ENCODE results near the gene PTBP1. TPM values are rescaled to one million over a fixed set of nuclear protein-coding genes. Genes with fewer than 3 reads are reported as not detected.

PTBP1 gene
- total RNA-seq, 1 donor from 2014 or later = 386 TPM

GRCh38 chr19:795073-795611 is 2.1 kb upstream of the PTBP1 start:
- Histone ChIP-seq H2AFZ (ENCODE audit: low read depth, low read length) (peak overlapping the region; percentile 18), H3K36me3 (ENCODE audit: insufficient read depth, low read length) (peaks cover 4% of the 10 kb centered on the region), H3K4me2 (ENCODE audit: low read length) (no peak overlapping the region), H4K20me1 (ENCODE audit: insufficient read depth, low read length) (peaks cover 23% of the 10 kb centered on the region), H3K4me1 (ENCODE audit: insufficient read depth, low read length) (peaks cover 11% of the 10 kb centered on the region), H3K9me3 (ENCODE audit: insufficient read depth, low read depth, low read length) (no peaks in the 10 kb centered on the region), H3K27me3 (ENCODE audit: insufficient read depth, low read length) (no peaks in the 10 kb centered on the region), H3K27ac (ENCODE audit: low read depth, low read length) (no peak overlapping the region), H3K79me2 (ENCODE audit: insufficient read depth, low read length) (peaks cover 24% of the 10 kb centered on the region), H3K4me3 (ENCODE audit: insufficient read depth, low read depth, low read length) (no peak overlapping the region), H3K9ac (ENCODE audit: low read length) (no peak overlapping the region)
- no peak for TF ChIP-seq CTCF (IDR thresholded peaks at IDR 0.05; ENCODE audit: insufficient read depth, low read depth, low read length)
- no peak overlapping the region for H3K27ac Mint-ChIP-seq (ENCODE audit: unreplicated experiment)
- no peak overlapping the region for H3K4me3 Mint-ChIP-seq (ENCODE audit: unreplicated experiment)
- no peak for DNase-seq (ENCODE audit: low read depth)
- peaks cover 6% of the 10 kb centered on the region for H3K4me1 Mint-ChIP-seq (ENCODE audit: low read depth, unreplicated experiment)
- no peak for FAIRE-seq
- H3K36me3 Mint-ChIP-seq (ENCODE audit: low read depth, unreplicated experiment) = peaks cover 2% of the 10 kb centered on the region
- H3K27me3 Mint-ChIP-seq (ENCODE audit: low read depth, unreplicated experiment) = no peaks in the 10 kb centered on the region
- no peaks in the 10 kb centered on the region for H3K9me3 Mint-ChIP-seq (ENCODE audit: unreplicated experiment)

GRCh38 chr19:795691-796581 is 1.3 kb upstream of the PTBP1 start:
- FAIRE-seq = no peak
- peak overlapping the region; percentile 89 for H3K27ac ChIP-seq (ENCODE audit: low read depth, low read length)
- no peak overlapping the region for H3K4me3 Mint-ChIP-seq (ENCODE audit: unreplicated experiment)

More at GRCh38 chr19:795691-796581, 1.3 kb upstream of the PTBP1 start:
- DNase-seq (ENCODE audit: low read depth) = no peak
- Histone ChIP-seq H4K20me1 (ENCODE audit: insufficient read depth, low read length) (peaks cover 31% of the 10 kb centered on the region), H3K9ac (ENCODE audit: low read length) (peak overlapping the region; percentile 92), H3K4me1 (ENCODE audit: insufficient read depth, low read length) (peaks cover 19% of the 10 kb centered on the region), H3K36me3 (ENCODE audit: insufficient read depth, low read length) (peaks cover 10% of the 10 kb centered on the region), H3K9me3 (ENCODE audit: insufficient read depth, low read depth, low read length) (no peaks in the 10 kb centered on the region), H3K27me3 (ENCODE audit: insufficient read depth, low read length) (no peaks in the 10 kb centered on the region), H3K4me3 (ENCODE audit: insufficient read depth, low read depth, low read length) (peak overlapping the region; percentile 62), H2AFZ (ENCODE audit: low read depth, low read length) (peak overlapping the region; percentile 97), H3K4me2 (ENCODE audit: low read length) (peak overlapping the region; percentile 95), H3K79me2 (ENCODE audit: insufficient read depth, low read length) (peaks cover 32% of the 10 kb centered on the region)
- no peak for TF ChIP-seq CTCF (IDR thresholded peaks at IDR 0.05; ENCODE audit: insufficient read depth, low read depth, low read length)
- TF ChIP-seq EZH2 (IDR thresholded peaks at IDR 0.05; ENCODE audit: insufficient read depth, low read length) = no peak
- no peaks in the 10 kb centered on the region for H3K27me3 Mint-ChIP-seq (ENCODE audit: low read depth, unreplicated experiment)
- peaks cover 11% of the 10 kb centered on the region for H3K4me1 Mint-ChIP-seq (ENCODE audit: low read depth, unreplicated experiment)
- no peak overlapping the region for H3K27ac Mint-ChIP-seq (ENCODE audit: unreplicated experiment)
- H3K36me3 Mint-ChIP-seq (ENCODE audit: low read depth, unreplicated experiment) = peaks cover 7% of the 10 kb centered on the region
- H3K9me3 Mint-ChIP-seq (ENCODE audit: unreplicated experiment) = no peaks in the 10 kb centered on the region

All from astrocyte (in vitro differentiated cells and primary cell).